Measurements from ENCODE around the gene ATP13A1.
"Not testable (repeated sequence)": the region's sequence is repeated elsewhere in the genome, so short reads cannot be mapped to it uniquely, and the experiment has no call there.

The ATP13A1 gene

GRCh38 chr19:19697589-19697988, 34.1 kb upstream of the ATP13A1 start:
- H3K27ac ChIP-seq, result no peak overlapping the region
- no peaks in the 10 kb centered on the region for H3K36me3 ChIP-seq
- no peak overlapping the region for H3K4me3 ChIP-seq (ENCODE audit: low read depth, low read length)
- H3K27me3 ChIP-seq (ENCODE audit: insufficient read depth, low read depth, severe bottlenecking), result no peaks in the 10 kb centered on the region
- peaks cover 3% of the 10 kb centered on the region for H3K9me3 ChIP-seq (ENCODE audit: severe bottlenecking)
- no peak for DNase-seq
- TF ChIP-seq CTCF (IDR thresholded peaks at IDR 0.05; ENCODE audit: low read depth, low read length), result no peak

- Histone ChIP-seq H3K36me3 (no peaks in the 10 kb centered on the region), H3K4me3 (ENCODE audit: low read depth, low read length) (no peak overlapping the region), H3K27me3 (ENCODE audit: insufficient read depth, low read depth, severe bottlenecking) (no peaks in the 10 kb centered on the region), H3K27ac (no peak overlapping the region), H3K9me3 (ENCODE audit: severe bottlenecking) (peaks cover 3% of the 10 kb centered on the region)
- DNase-seq, result no peak
- TF ChIP-seq CTCF (IDR thresholded peaks at IDR 0.05; ENCODE audit: low read depth, low read length), result 0 out of 2 replicates have a peak, but pooled peaks have one; percentile 2
These were observed 32.9 kb upstream of the ATP13A1 start for GRCh38 chr19:19696386-19696785.

GRCh38 chr19:19691683-19692082, 28.2 kb upstream of the ATP13A1 start:
- Histone ChIP-seq H3K36me3 (no peaks in the 10 kb centered on the region), H3K27me3 (ENCODE audit: insufficient read depth, low read depth, severe bottlenecking) (no peaks in the 10 kb centered on the region), H3K9me3 (ENCODE audit: severe bottlenecking) (no peaks in the 10 kb centered on the region), H3K4me3 (ENCODE audit: low read depth, low read length) (no peak overlapping the region), H3K27ac (no peak overlapping the region)
- no peak for DNase-seq
- no peak for TF ChIP-seq CTCF (IDR thresholded peaks at IDR 0.05; ENCODE audit: low read depth, low read length)

- not testable (repeated sequence) for H3K36me3 ChIP-seq; H3K4me3 ChIP-seq (ENCODE audit: low read depth, low read length); DNase-seq; H3K9me3 ChIP-seq (ENCODE audit: severe bottlenecking); H3K27me3 ChIP-seq (ENCODE audit: insufficient read depth, low read depth, severe bottlenecking); H3K27ac ChIP-seq
These were observed 25.5 kb upstream of the ATP13A1 start for GRCh38 chr19:19689023-19689422.

- peaks cover 5% of the 10 kb centered on the region; the same call in 1 of the 2 replicates for H3K36me3 ChIP-seq
- no peak for TF ChIP-seq CTCF (IDR thresholded peaks at IDR 0.05; ENCODE audit: low read depth, low read length)
- no peaks in the 10 kb centered on the region for H3K27me3 ChIP-seq (ENCODE audit: insufficient read depth, low read depth, severe bottlenecking)
- no peak overlapping the region for H3K4me3 ChIP-seq (ENCODE audit: low read depth, low read length)
- no peaks in the 10 kb centered on the region for H3K9me3 ChIP-seq (ENCODE audit: severe bottlenecking)
- H3K27ac ChIP-seq, result no peak overlapping the region
- DNase-seq, result no peak
These were observed 23.6 kb upstream of the ATP13A1 start for GRCh38 chr19:19687090-19687489.

GRCh38 chr19:19686580-19686979, 23.1 kb upstream of the ATP13A1 start:
- Histone ChIP-seq H3K36me3 (peaks cover 6% of the 10 kb centered on the region), H3K27ac (no peak overlapping the region), H3K4me3 (ENCODE audit: low read depth, low read length) (no peak overlapping the region), H3K27me3 (ENCODE audit: insufficient read depth, low read depth, severe bottlenecking) (no peaks in the 10 kb centered on the region), H3K9me3 (ENCODE audit: severe bottlenecking) (no peaks in the 10 kb centered on the region)
- DNase-seq, result no peak
- TF ChIP-seq CTCF (IDR thresholded peaks at IDR 0.05; ENCODE audit: low read depth, low read length), result no peak

- H3K4me3 ChIP-seq (ENCODE audit: low read depth, low read length); H3K27me3 ChIP-seq (ENCODE audit: insufficient read depth, low read depth, severe bottlenecking); H3K9me3 ChIP-seq (ENCODE audit: severe bottlenecking); H3K27ac ChIP-seq; DNase-seq: not testable (repeated sequence)
- H3K36me3 ChIP-seq, result peaks cover 11% of the 10 kb centered on the region
These were observed 22.6 kb upstream of the ATP13A1 start for GRCh38 chr19:19686119-19686518.

Data from WERI-Rb-1 (cell line).